ENCODE data around the gene ZNF862.

The ZNF862 gene

GRCh38 chr7:149879766-149880637 lies 41.8 kb downstream of the ZNF862 start:
- H3K9me3 ChIP-seq (ENCODE audit: control insufficient read depth in 1 of 2, low read length in 2 of 2): no peaks in the 10 kb centered on the region
- peaks cover 6 to 36% of the 10 kb centered on the region in 2 donors for H3K4me1 ChIP-seq (ENCODE audit: control insufficient read depth in 1 of 2, insufficient read depth in 2 of 2, low read length in 2 of 2)
- H3K27ac ChIP-seq (ENCODE audit: low read length): no peak overlapping the region
- H3K27me3 ChIP-seq (ENCODE audit: low read depth, low read length): no peaks in the 10 kb centered on the region
- peaks cover 0 to 11% of the 10 kb centered on the region in 2 donors for H3K36me3 ChIP-seq (ENCODE audit: control insufficient read depth in 1 of 2, insufficient read depth in 2 of 2, low read length in 2 of 2)
- no peak overlapping the region for H3K4me3 ChIP-seq (ENCODE audit: low read depth in 1 of 2, low read length in 2 of 2)

GRCh38 chr7:149880638-149881311 lies 42.6 kb downstream of the ZNF862 start:
- Histone ChIP-seq H3K4me1 (ENCODE audit: control insufficient read depth in 1 of 2, insufficient read depth in 2 of 2, low read length in 2 of 2) (peaks cover 6 to 36% of the 10 kb centered on the region in 2 donors), H3K9me3 (ENCODE audit: control insufficient read depth in 1 of 2, low read length in 2 of 2) (no peaks in the 10 kb centered on the region), H3K36me3 (ENCODE audit: control insufficient read depth in 1 of 2, insufficient read depth in 2 of 2, low read length in 2 of 2) (peaks cover 0 to 11% of the 10 kb centered on the region in 2 donors), H3K27ac (ENCODE audit: low read length) (no peak overlapping the region), H3K27me3 (ENCODE audit: low read depth, low read length) (no peaks in the 10 kb centered on the region), H3K4me3 (ENCODE audit: low read depth in 1 of 2, low read length in 2 of 2) (no peak overlapping the region)

- H3K4me1 ChIP-seq (ENCODE audit: control insufficient read depth in 1 of 2, insufficient read depth in 2 of 2, low read length in 2 of 2): peaks cover 6 to 36% of the 10 kb centered on the region in 2 donors
- H3K27me3 ChIP-seq (ENCODE audit: low read depth, low read length): no peaks in the 10 kb centered on the region
- no peak overlapping the region for H3K27ac ChIP-seq (ENCODE audit: low read length)
- H3K9me3 ChIP-seq (ENCODE audit: control insufficient read depth in 1 of 2, low read length in 2 of 2): no peaks in the 10 kb centered on the region
- no peak overlapping the region for H3K4me3 ChIP-seq (ENCODE audit: low read depth in 1 of 2, low read length in 2 of 2)
- H3K36me3 ChIP-seq (ENCODE audit: control insufficient read depth in 1 of 2, insufficient read depth in 2 of 2, low read length in 2 of 2): peaks cover 0 to 11% of the 10 kb centered on the region in 2 donors
These were observed 43.4 kb downstream of the ZNF862 start for GRCh38 chr7:149881328-149882247.

- peaks cover 6 to 36% of the 10 kb centered on the region in 2 donors for H3K4me1 ChIP-seq (ENCODE audit: control insufficient read depth in 1 of 2, insufficient read depth in 2 of 2, low read length in 2 of 2)
- no peak overlapping the region for H3K4me3 ChIP-seq (ENCODE audit: low read depth in 1 of 2, low read length in 2 of 2)
- no peak overlapping the region for H3K27ac ChIP-seq (ENCODE audit: low read length)
- peaks cover 0 to 11% of the 10 kb centered on the region in 2 donors for H3K36me3 ChIP-seq (ENCODE audit: control insufficient read depth in 1 of 2, insufficient read depth in 2 of 2, low read length in 2 of 2)
- H3K9me3 ChIP-seq (ENCODE audit: control insufficient read depth in 1 of 2, low read length in 2 of 2): no peaks in the 10 kb centered on the region
- no peaks in the 10 kb centered on the region for H3K27me3 ChIP-seq (ENCODE audit: low read depth, low read length)
These were observed 44.3 kb downstream of the ZNF862 start for GRCh38 chr7:149882248-149883047.

- Histone ChIP-seq H3K9me3 (ENCODE audit: control insufficient read depth in 1 of 2, low read length in 2 of 2) (no peaks in the 10 kb centered on the region), H3K27me3 (ENCODE audit: low read depth, low read length) (no peaks in the 10 kb centered on the region), H3K4me1 (ENCODE audit: control insufficient read depth in 1 of 2, insufficient read depth in 2 of 2, low read length in 2 of 2) (peaks cover 6 to 36% of the 10 kb centered on the region in 2 donors), H3K4me3 (ENCODE audit: low read depth in 1 of 2, low read length in 2 of 2) (no peak overlapping the region), H3K27ac (ENCODE audit: low read length) (no peak overlapping the region), H3K36me3 (ENCODE audit: control insufficient read depth in 1 of 2, insufficient read depth in 2 of 2, low read length in 2 of 2) (peaks cover 0 to 11% of the 10 kb centered on the region in 2 donors)
These were observed 44.9 kb downstream of the ZNF862 start for GRCh38 chr7:149883048-149883438.

- Histone ChIP-seq H3K9me3 (ENCODE audit: control insufficient read depth in 1 of 2, low read length in 2 of 2) (no peaks in the 10 kb centered on the region), H3K27me3 (ENCODE audit: low read depth, low read length) (no peaks in the 10 kb centered on the region), H3K27ac (ENCODE audit: low read length) (no peak overlapping the region), H3K4me1 (ENCODE audit: control insufficient read depth in 1 of 2, insufficient read depth in 2 of 2, low read length in 2 of 2) (peaks cover 6 to 36% of the 10 kb centered on the region in 2 donors), H3K36me3 (ENCODE audit: control insufficient read depth in 1 of 2, insufficient read depth in 2 of 2, low read length in 2 of 2) (peaks cover 0 to 11% of the 10 kb centered on the region in 2 donors), H3K4me3 (ENCODE audit: low read depth in 1 of 2, low read length in 2 of 2) (no peak overlapping the region)
These were observed 45.3 kb downstream of the ZNF862 start for GRCh38 chr7:149883452-149883861.

GRCh38 chr7:149884016-149884415 lies 45.8 kb downstream of the ZNF862 start:
- H3K4me3 ChIP-seq (ENCODE audit: low read depth in 1 of 2, low read length in 2 of 2): no peak overlapping the region

GRCh38 chr7:149884541-149884940 lies 46.4 kb downstream of the ZNF862 start:
- Histone ChIP-seq H3K27me3 (ENCODE audit: low read depth, low read length) (no peaks in the 10 kb centered on the region), H3K36me3 (ENCODE audit: control insufficient read depth in 1 of 2, insufficient read depth in 2 of 2, low read length in 2 of 2) (peaks cover 0 to 6% of the 10 kb centered on the region in 2 donors), H3K27ac (ENCODE audit: low read length) (no peak overlapping the region), H3K4me3 (ENCODE audit: low read depth in 1 of 2, low read length in 2 of 2) (no peak overlapping the region), H3K4me1 (ENCODE audit: control insufficient read depth in 1 of 2, insufficient read depth in 2 of 2, low read length in 2 of 2) (peaks cover 6 to 36% of the 10 kb centered on the region in 2 donors), H3K9me3 (ENCODE audit: control insufficient read depth in 1 of 2, low read length in 2 of 2) (no peaks in the 10 kb centered on the region)

More at GRCh38 chr7:149884016-149884415, 45.8 kb downstream of the ZNF862 start:
- Histone ChIP-seq H3K9me3 (ENCODE audit: control insufficient read depth in 1 of 2, low read length in 2 of 2) (no peaks in the 10 kb centered on the region), H3K4me1 (ENCODE audit: control insufficient read depth in 1 of 2, insufficient read depth in 2 of 2, low read length in 2 of 2) (peaks cover 6 to 36% of the 10 kb centered on the region in 2 donors), H3K27me3 (ENCODE audit: low read depth, low read length) (no peaks in the 10 kb centered on the region), H3K36me3 (ENCODE audit: control insufficient read depth in 1 of 2, insufficient read depth in 2 of 2, low read length in 2 of 2) (peaks cover 0 to 11% of the 10 kb centered on the region in 2 donors), H3K27ac (ENCODE audit: low read length) (no peak overlapping the region)

GRCh38 chr7:149885191-149886017 lies 47.2 kb downstream of the ZNF862 start:
- Histone ChIP-seq H3K27me3 (ENCODE audit: low read depth, low read length) (no peaks in the 10 kb centered on the region), H3K4me3 (ENCODE audit: low read depth in 1 of 2, low read length in 2 of 2) (no peak overlapping the region), H3K36me3 (ENCODE audit: control insufficient read depth in 1 of 2, insufficient read depth in 2 of 2, low read length in 2 of 2) (no peaks in the 10 kb centered on the region), H3K4me1 (ENCODE audit: control insufficient read depth in 1 of 2, insufficient read depth in 2 of 2, low read length in 2 of 2) (peaks cover 6 to 36% of the 10 kb centered on the region in 2 donors), H3K27ac (ENCODE audit: low read length) (no peak overlapping the region), H3K9me3 (ENCODE audit: control insufficient read depth in 1 of 2, low read length in 2 of 2) (no peaks in the 10 kb centered on the region)

GRCh38 chr7:149886018-149886415 lies 47.8 kb downstream of the ZNF862 start:
- H3K27me3 ChIP-seq (ENCODE audit: low read depth, low read length): no peaks in the 10 kb centered on the region
- no peak overlapping the region for H3K4me3 ChIP-seq (ENCODE audit: low read depth in 1 of 2, low read length in 2 of 2)
- peaks cover 6 to 32% of the 10 kb centered on the region in 2 donors for H3K4me1 ChIP-seq (ENCODE audit: control insufficient read depth in 1 of 2, insufficient read depth in 2 of 2, low read length in 2 of 2)
- no peaks in the 10 kb centered on the region for H3K36me3 ChIP-seq (ENCODE audit: control insufficient read depth in 1 of 2, insufficient read depth in 2 of 2, low read length in 2 of 2)
- H3K9me3 ChIP-seq (ENCODE audit: control insufficient read depth in 1 of 2, low read length in 2 of 2): no peaks in the 10 kb centered on the region
- H3K27ac ChIP-seq (ENCODE audit: low read length): no peak overlapping the region
